ENCODE results near the gene OSBPL7.

The OSBPL7 gene

GRCh38 chr17:47763913-47764582 lies 57.5 kb downstream of the OSBPL7 start:
- no peak for DNase-seq

- DNase-seq = no peak
These were observed 58.9 kb downstream of the OSBPL7 start for GRCh38 chr17:47762728-47763127.

GRCh38 chr17:47760409-47761140 lies 61.0 kb downstream of the OSBPL7 start:
- DNase-seq = no peak

- no peak for DNase-seq
These were observed 64.2 kb downstream of the OSBPL7 start for GRCh38 chr17:47757386-47757785.

Measured in fibroblast of skin of back (primary cell).